22Rv1 (cell line): ENCODE data around the gene CHD2.
"Not testable (repeated sequence)": the region's sequence is repeated elsewhere in the genome, so short reads cannot be mapped to it uniquely, and the experiment has no call there.

ENCODE experiments used
- CTCF ChIP-seq: fragments of 450-650 bp; IDR thresholded peaks from 2 replicates; pipeline ENCODE4 v1.5.1; 2017; ENCODE audit warnings: mild to moderate bottlenecking
- ZFX ChIP-seq: fragments of 450-650 bp; IDR thresholded peaks from 2 replicates; pipeline ENCODE4 v1.6.1; 2017; ENCODE audit warnings: antibody characterized with exemption, borderline replicate concordance

- not testable (repeated sequence) for TF ChIP-seq CTCF, ZFX
Measured at GRCh38 chr15:92918881-92919280, 18.8 kb downstream of the CHD2 start.
